ENCODE measurements around the gene PURA. TPM values are rescaled to one million over a fixed set of nuclear protein-coding genes. Genes with fewer than 3 reads are reported as not detected.

The PURA gene
- total and polyA plus RNA-seq, 2 of the 13 experiments (the other 11 are each of a cell fraction or from before 2014, with no cell fraction given), result 2.0 to 5.0 TPM

DNA sequence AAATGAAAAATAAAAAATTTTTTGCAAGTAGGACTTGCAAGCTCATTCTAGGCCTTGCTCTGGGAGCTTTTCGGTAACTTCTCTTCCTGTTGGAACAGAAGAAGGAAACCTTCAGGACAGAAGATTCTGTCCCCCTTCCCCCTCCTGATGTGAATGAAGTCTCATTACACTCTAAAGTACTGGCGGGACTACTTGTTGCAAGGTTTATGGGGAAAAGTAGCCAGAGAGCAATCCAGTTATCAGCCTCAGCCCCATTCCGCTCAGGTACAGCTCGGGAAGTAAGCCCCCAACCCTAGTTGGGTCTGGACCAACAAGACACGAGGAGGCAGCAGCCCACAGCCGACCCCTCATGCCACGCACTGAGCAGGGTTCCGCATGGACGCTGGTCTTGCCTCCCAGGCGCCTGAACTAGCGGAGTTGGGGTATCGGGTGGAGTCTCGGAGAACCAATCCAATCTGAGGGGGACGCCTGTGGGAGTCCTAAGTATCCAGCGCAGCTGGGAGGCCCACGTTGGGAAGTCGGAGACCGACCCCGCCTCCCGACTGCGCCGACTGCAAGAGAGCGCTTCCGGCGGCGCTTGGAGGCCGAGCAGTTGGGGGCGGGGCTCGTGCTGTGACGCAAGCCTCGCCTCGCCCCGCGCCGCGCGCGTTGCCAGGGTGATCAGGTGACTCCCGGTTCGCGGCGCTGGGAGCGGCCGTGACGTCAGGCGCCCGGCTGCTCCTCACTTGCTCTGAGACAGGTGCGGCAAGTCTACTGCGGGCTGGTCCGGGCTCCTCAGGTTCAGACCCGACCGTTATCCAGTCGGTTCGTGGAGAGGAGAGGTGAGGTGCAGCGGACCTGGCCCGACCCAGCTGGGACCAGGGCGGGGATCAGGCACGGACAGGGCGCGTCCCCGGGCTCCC, 60.8 kb downstream of the PURA start, which contains the start of gene CYSTM1 (continued):
- peak; percentile 94 for TF ChIP-seq ZHX2 (IDR thresholded peaks at IDR 0.05; ENCODE audit: low read depth)
- no peak for TF ChIP-seq ZHX2 (CRISPR knock-in tag; IDR thresholded peaks at IDR 0.05; ENCODE audit: borderline replicate concordance)
- TF ChIP-seq, protein P1, sequence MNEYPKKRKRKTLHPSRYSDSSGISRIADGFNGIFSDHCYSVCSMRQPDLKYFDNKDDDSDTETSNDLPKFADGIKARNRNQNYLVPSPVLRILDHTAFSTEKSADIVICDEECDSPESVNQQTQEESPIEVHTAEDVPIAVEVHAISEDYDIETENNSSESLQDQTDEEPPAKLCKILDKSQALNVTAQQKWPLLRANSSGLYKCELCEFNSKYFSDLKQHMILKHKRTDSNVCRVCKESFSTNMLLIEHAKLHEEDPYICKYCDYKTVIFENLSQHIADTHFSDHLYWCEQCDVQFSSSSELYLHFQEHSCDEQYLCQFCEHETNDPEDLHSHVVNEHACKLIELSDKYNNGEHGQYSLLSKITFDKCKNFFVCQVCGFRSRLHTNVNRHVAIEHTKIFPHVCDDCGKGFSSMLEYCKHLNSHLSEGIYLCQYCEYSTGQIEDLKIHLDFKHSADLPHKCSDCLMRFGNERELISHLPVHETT (CRISPR knock-in tag; conservative IDR thresholded peaks at IDR 0.05), result no peak
- TF ChIP-seq RBM39 (IDR thresholded peaks at IDR 0.05; ENCODE audit: low read depth, low read length, poor library complexity, severe bottlenecking), result peak; percentile 17
- no peak for TF ChIP-seq SOX13 (IDR thresholded peaks at IDR 0.05)
- peak in 1 of 2 experiments; percentile 34; a peak in 1 of 4 replicates for TF ChIP-seq SOX13 (CRISPR knock-in tag; conservative IDR thresholded peaks at IDR 0.05 in 1 of 2, IDR thresholded peaks at IDR 0.05 in 1 of 2)
- no peak for TF ChIP-seq ATF7-NPFF (CRISPR knock-in tag; IDR thresholded peaks at IDR 0.05; ENCODE audit: low read depth)
- no peak for TF ChIP-seq ZNF577 (CRISPR knock-in tag; IDR thresholded peaks at IDR 0.05; ENCODE audit: borderline replicate concordance, low read depth)
- no peak for TF ChIP-seq SMAD1 (CRISPR knock-in tag; IDR thresholded peaks at IDR 0.05; ENCODE audit: borderline replicate concordance, low read depth)
- TF ChIP-seq MTF2 (CRISPR knock-in tag; IDR thresholded peaks at IDR 0.05; ENCODE audit: borderline replicate concordance), result 0 out of 2 replicates have a peak, but pooled peaks have one; percentile 61
- TF ChIP-seq ZNF609 (CRISPR knock-in tag; IDR thresholded peaks at IDR 0.05; ENCODE audit: borderline replicate concordance), result peak; percentile 15; the same call in 1 of the 2 replicates
- TF ChIP-seq RBFOX2 (IDR thresholded peaks at IDR 0.05; ENCODE audit: low read depth, low read length), result peak; percentile 79
